Ishikawa (cell line): ENCODE results near the gene NPAS2.

ENCODE experiments used
- CEBPB ChIP-seq: IDR thresholded peaks from 2 replicates; pipeline ENCODE4 v1.6.1; 2012
- CREB1 ChIP-seq: IDR thresholded peaks from 2 replicates; pipeline ENCODE4 v1.6.1; 2012; ENCODE audit warnings: low read depth
- EGR1 ChIP-seq: IDR thresholded peaks from 2 replicates; pipeline ENCODE4 v1.6.1; 2012
- EP300 ChIP-seq: IDR thresholded peaks from 2 replicates; pipeline ENCODE4 v1.6.1; 2012; ENCODE audit warnings: borderline replicate concordance
- FOXM1 ChIP-seq: IDR thresholded peaks from 2 replicates; pipeline ENCODE4 v1.6.1; 2012; ENCODE audit warnings: low read depth, borderline replicate concordance
- MAX ChIP-seq: IDR thresholded peaks from 2 replicates; pipeline ENCODE4 v1.6.1; 2012
- NFIC ChIP-seq: IDR thresholded peaks from 2 replicates; pipeline ENCODE4 v1.6.1; 2012
- RAD21 ChIP-seq: IDR thresholded peaks from 2 replicates; pipeline ENCODE4 v1.6.1; 2012; ENCODE audit warnings: low read depth
- REST ChIP-seq: IDR thresholded peaks from 2 replicates; pipeline ENCODE4 v1.6.1; 2012; ENCODE audit warnings: low read depth, mild to moderate bottlenecking
- TAF1 ChIP-seq: IDR thresholded peaks from 2 replicates; pipeline ENCODE4 v1.6.1; 2012; ENCODE audit warnings: low read depth, mild to moderate bottlenecking
- TCF12 ChIP-seq: IDR thresholded peaks from 2 replicates; pipeline ENCODE4 v1.6.1; 2012; ENCODE audit warnings: low read depth
- TEAD4 ChIP-seq: IDR thresholded peaks from 2 replicates; pipeline ENCODE4 v1.6.1; 2012
- USF1 ChIP-seq: IDR thresholded peaks from 2 replicates; pipeline ENCODE4 v1.6.1; 2012
- YY1 ChIP-seq: IDR thresholded peaks from 2 replicates; pipeline ENCODE4 v1.6.1; 2012; ENCODE audit warnings: low read depth
- ZBTB7A ChIP-seq: IDR thresholded peaks from 2 replicates; pipeline ENCODE4 v1.6.1; 2012; ENCODE audit warnings: low read depth

NPAS2 gene

GRCh38 chr2:100990166-100990565, 170.2 kb downstream of the NPAS2 start:
- TF ChIP-seq CREB1 (no peak), TCF12 (no peak)

- TF ChIP-seq FOXM1 (no peak), YY1 (no peak), EP300 (no peak), USF1 (no peak), NFIC (no peak), CEBPB (no peak), TCF12 (no peak), RAD21 (no peak), REST (no peak), TAF1 (no peak), MAX (no peak), TEAD4 (no peak), ZBTB7A (no peak), CREB1 (no peak), EGR1 (no peak)
Measured at GRCh38 chr2:100990650-100991403, 170.9 kb downstream of the NPAS2 start.

- TF ChIP-seq EP300, result no peak
- TF ChIP-seq NFIC, result no peak
- TF ChIP-seq TCF12, result no peak
- TF ChIP-seq ZBTB7A, result no peak
- TF ChIP-seq FOXM1, result no peak
- TF ChIP-seq MAX, result no peak
- TF ChIP-seq RAD21, result no peak
- TF ChIP-seq CREB1, result no peak
- TF ChIP-seq CEBPB, result no peak
- TF ChIP-seq YY1, result no peak
Measured at GRCh38 chr2:100991404-100991773, 171.4 kb downstream of the NPAS2 start.

GRCh38 chr2:100992262-100992661, 172.3 kb downstream of the NPAS2 start:
- no peak for TF ChIP-seq RAD21
- TF ChIP-seq REST, result peak; percentile 44; the same call in 1 of the 2 replicates

GRCh38 chr2:100993294-100993693, 173.4 kb downstream of the NPAS2 start:
- TF ChIP-seq TEAD4 (no peak), EP300 (no peak), YY1 (no peak)

GRCh38 chr2:100995309-100996075, 175.6 kb downstream of the NPAS2 start:
- no peak for TF ChIP-seq YY1
- no peak for TF ChIP-seq TAF1
- TF ChIP-seq REST, result no peak
- TF ChIP-seq CREB1, result no peak
